Vagina (tissue), 2 donors: Measurements from ENCODE around the gene ATPAF1. TPM values are rescaled to one million over a fixed set of nuclear protein-coding genes. Genes with fewer than 3 reads are reported as not detected.

ENCODE experiments used
- DNase-seq, 2 donors: peaks; one replicate each; pipeline ENCODE4 v3.0.0-alpha.2; 2017; ENCODE audit errors: extremely low spot score in 2 of 2
- H3K27ac ChIP-seq: fragments of 200-600 bp; sonication (generic); one replicate; pipeline ENCODE4 v1.5.1; 2019
- H3K27me3 ChIP-seq: fragments of 200-600 bp; sonication (generic); one replicate; pipeline ENCODE4 v1.5.1; 2019
- H3K36me3 ChIP-seq, 2 donors: fragments of 200-600 bp; sonication (generic); one replicate each; pipeline ENCODE4 v1.5.1; 2017 to 2019
- H3K4me1 ChIP-seq: fragments of 200-600 bp; sonication (generic); one replicate; pipeline ENCODE4 v1.5.1; 2019
- H3K4me3 ChIP-seq, 2 donors: fragments of 200-600 bp; sonication (generic); 1 replicate in 1 of 2; 2 replicates in 1 of 2; pipeline ENCODE4 v1.5.1; 2016 to 2019
- H3K9me3 ChIP-seq: fragments of 200-600 bp; sonication (generic); one replicate; pipeline ENCODE4 v1.5.1; 2019
- POLR2A ChIP-seq, 2 donors: fragments of 450-650 bp; IDR thresholded peaks; one replicate each; pipeline ENCODE4 v1.6.1; 2017; ENCODE audit warnings: antibody characterized with exemption in 2 of 2, mild to moderate bottlenecking in 2 of 2, moderate library complexity in 2 of 2
- POLR2AphosphoS5 ChIP-seq, 2 donors: sonication (generic); formaldehyde crosslinking; IDR thresholded peaks; one replicate each; pipeline ENCODE4 v1.9.0; 2017; ENCODE audit warnings: antibody characterized with exemption in 2 of 2, mild to moderate bottlenecking in 2 of 2, low read depth in 1 of 2; ENCODE audit not compliant: insufficient read depth in 1 of 2
- intact Hi-C: fragments of 100-400 bp; cut with DNase I; formaldehyde crosslinking; loops from one replicate; pipeline ENCODE4 v1.15.1; 2023
- total RNA-seq: library from RNA; depleted of rRNA; stranded (reverse); fragments of >200 nt; gene quantifications from one replicate; pipeline ENCODE4 v1.2.3, GENCODE V29; 2016
- TF ChIP-seq, protein P1 (sequence below), 3 experiments: fragments of 450-650 bp in 2 of 3; fragments of 200-600 bp in 1 of 3; sonication (generic) in 1 of 3; IDR thresholded peaks; one replicate each; pipeline ENCODE4 v1.5.1; 2017 to 2019; ENCODE audit warnings: antibody characterized with exemption in 3 of 3, mild to moderate bottlenecking in 2 of 3, moderate library complexity in 2 of 3

Gene ATPAF1
- total RNA-seq, 1 donor from 2014 or later: 37.1 TPM

DNA sequence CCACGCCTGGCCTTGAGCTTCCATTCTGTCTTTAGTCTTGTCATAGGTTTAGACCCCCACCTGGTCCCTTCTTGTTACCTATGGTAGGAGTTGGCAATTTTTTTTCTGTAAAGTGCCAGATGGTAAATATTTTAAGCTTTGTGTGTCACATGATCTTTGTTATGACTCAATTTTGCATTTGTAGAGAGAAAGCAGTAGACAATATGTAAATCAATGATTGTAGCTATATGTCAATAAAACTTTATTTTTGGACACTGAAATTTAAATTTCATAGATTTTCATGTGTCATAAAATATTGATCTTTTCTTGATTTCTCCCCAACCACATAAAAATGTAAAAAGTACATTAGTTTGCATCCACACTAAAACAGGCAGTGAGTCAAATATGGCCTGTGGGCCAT, 72.1 kb downstream of the ATPAF1 start:
- Histone ChIP-seq H3K27me3 (no peaks in the 10 kb centered on the region), H3K4me1 (peaks cover 31% of the 10 kb centered on the region), H3K27ac (no peak overlapping the region), H3K4me3 (no peak overlapping the region), H3K36me3 (peaks cover 3 to 29% of the 10 kb centered on the region in 2 donors), H3K9me3 (no peaks in the 10 kb centered on the region)
- DNase-seq: no peak
- intact Hi-C loops: no loop called here
- TF ChIP-seq POLR2AphosphoS5 (IDR thresholded peaks at IDR 0.05; ENCODE audit: insufficient read depth in 1 of 2, low read depth in 1 of 2) (no peak), POLR2A (IDR thresholded peaks at IDR 0.05) (no peak)
- TF ChIP-seq, protein P1, sequence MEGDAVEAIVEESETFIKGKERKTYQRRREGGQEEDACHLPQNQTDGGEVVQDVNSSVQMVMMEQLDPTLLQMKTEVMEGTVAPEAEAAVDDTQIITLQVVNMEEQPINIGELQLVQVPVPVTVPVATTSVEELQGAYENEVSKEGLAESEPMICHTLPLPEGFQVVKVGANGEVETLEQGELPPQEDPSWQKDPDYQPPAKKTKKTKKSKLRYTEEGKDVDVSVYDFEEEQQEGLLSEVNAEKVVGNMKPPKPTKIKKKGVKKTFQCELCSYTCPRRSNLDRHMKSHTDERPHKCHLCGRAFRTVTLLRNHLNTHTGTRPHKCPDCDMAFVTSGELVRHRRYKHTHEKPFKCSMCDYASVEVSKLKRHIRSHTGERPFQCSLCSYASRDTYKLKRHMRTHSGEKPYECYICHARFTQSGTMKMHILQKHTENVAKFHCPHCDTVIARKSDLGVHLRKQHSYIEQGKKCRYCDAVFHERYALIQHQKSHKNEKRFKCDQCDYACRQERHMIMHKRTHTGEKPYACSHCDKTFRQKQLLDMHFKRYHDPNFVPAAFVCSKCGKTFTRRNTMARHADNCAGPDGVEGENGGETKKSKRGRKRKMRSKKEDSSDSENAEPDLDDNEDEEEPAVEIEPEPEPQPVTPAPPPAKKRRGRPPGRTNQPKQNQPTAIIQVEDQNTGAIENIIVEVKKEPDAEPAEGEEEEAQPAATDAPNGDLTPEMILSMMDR (IDR thresholded peaks at IDR 0.05): no peak

DNA sequence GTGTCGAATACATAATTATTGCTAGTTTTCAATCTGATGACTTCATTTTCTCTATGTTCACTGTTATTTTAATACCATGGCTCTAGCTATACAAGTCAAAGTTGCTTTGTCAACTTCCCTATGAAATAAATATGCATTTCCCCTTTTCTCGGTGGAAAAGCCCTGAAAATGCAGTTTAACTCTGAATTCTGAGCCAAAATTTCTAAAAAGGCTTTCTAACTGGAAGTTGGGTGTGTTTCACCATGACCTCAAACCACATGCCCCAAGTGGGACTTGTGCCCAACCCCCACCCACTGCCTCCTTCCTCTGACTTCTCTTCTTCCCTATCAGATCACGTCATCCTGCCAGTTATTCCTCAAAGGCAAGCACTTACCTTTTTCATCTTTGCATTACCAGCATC, 73.0 kb downstream of the ATPAF1 start:
- Histone ChIP-seq H3K27ac (no peak overlapping the region), H3K36me3 (peaks cover 3 to 38% of the 10 kb centered on the region in 2 donors), H3K4me1 (peaks cover 23% of the 10 kb centered on the region), H3K9me3 (no peaks in the 10 kb centered on the region), H3K4me3 (no peak overlapping the region), H3K27me3 (no peaks in the 10 kb centered on the region)
- no peak for TF ChIP-seq POLR2AphosphoS5 (IDR thresholded peaks at IDR 0.05; ENCODE audit: insufficient read depth in 1 of 2, low read depth in 1 of 2)
- TF ChIP-seq, protein P1 (IDR thresholded peaks at IDR 0.05): no peak
- DNase-seq: no peak
- intact Hi-C loops: no loop called here

DNA sequence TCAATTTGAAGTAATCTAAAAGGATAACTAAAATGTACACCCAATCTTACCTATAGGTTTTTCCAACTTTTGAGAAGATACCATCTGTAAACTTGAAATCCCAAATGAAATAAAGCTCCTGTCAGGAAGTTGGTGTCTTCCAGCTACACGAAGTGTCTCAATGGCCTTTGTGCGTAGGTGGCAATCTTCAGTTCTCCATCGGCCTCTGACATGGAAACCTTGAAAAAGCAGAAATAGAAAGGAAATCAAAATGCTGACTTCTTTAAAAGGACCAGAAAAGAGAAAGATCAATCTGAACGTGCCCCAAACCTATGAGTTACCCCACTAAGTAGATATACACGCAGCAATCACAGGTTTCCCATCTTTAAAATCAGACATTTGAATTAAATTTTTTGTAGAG, 74.1 kb downstream of the ATPAF1 start:
- no peaks in the 10 kb centered on the region for H3K27me3 ChIP-seq
- H3K27ac ChIP-seq: no peak overlapping the region
- no peaks in the 10 kb centered on the region for H3K9me3 ChIP-seq
- H3K4me3 ChIP-seq: no peak overlapping the region
- intact Hi-C loops: no loop called here
- no peak for DNase-seq
- H3K4me1 ChIP-seq: peaks cover 13% of the 10 kb centered on the region
- TF ChIP-seq, protein P1 (IDR thresholded peaks at IDR 0.05): no peak
- TF ChIP-seq POLR2AphosphoS5 (IDR thresholded peaks at IDR 0.05; ENCODE audit: insufficient read depth in 1 of 2, low read depth in 1 of 2) (no peak), POLR2A (IDR thresholded peaks at IDR 0.05) (no peak)
- peaks cover 3 to 46% of the 10 kb centered on the region in 2 donors for H3K36me3 ChIP-seq

DNA sequence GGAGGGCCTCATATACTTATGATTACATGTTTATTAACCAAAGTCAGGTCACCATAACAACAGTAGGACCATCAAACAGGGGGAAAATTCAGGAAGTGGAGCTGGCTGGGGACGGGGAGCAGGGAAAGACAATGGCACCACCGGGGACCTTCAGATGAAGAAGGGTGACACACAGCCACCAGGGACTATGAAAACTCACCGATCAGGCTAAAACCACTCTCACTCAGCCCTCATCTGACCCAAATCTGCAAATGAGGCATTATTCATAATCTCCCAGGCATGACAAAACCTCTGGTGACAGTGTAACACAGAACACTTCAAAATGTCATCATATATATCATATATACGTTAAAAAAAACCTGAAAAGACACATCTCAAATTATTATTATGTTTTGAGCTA, 75.3 kb downstream of the ATPAF1 start:
- no peaks in the 10 kb centered on the region for H3K27me3 ChIP-seq
- TF ChIP-seq POLR2A (IDR thresholded peaks at IDR 0.05): no peak
- TF ChIP-seq, protein P1 (IDR thresholded peaks at IDR 0.05): no peak
- no peak for TF ChIP-seq POLR2AphosphoS5 (IDR thresholded peaks at IDR 0.05; ENCODE audit: insufficient read depth in 1 of 2, low read depth in 1 of 2)

GRCh38 chr1:46589529-46589928, 78.6 kb downstream of the ATPAF1 start:
- H3K4me1 ChIP-seq: no peaks in the 10 kb centered on the region
- intact Hi-C loops: no loop called here
- H3K27ac ChIP-seq: no peak overlapping the region
- H3K9me3 ChIP-seq: no peaks in the 10 kb centered on the region
- no peak overlapping the region for H3K4me3 ChIP-seq
- no peaks in the 10 kb centered on the region for H3K27me3 ChIP-seq
- DNase-seq: no peak
- TF ChIP-seq POLR2AphosphoS5 (IDR thresholded peaks at IDR 0.05; ENCODE audit: insufficient read depth in 1 of 2, low read depth in 1 of 2) (no peak), POLR2A (IDR thresholded peaks at IDR 0.05) (no peak)
- TF ChIP-seq, protein P1 (IDR thresholded peaks at IDR 0.05): no peak
- peaks cover 3 to 61% of the 10 kb centered on the region in 2 donors for H3K36me3 ChIP-seq

More for the DNA sequence above, 75.3 kb downstream of the ATPAF1 start:
- DNase-seq: no peak
- H3K36me3 ChIP-seq: peaks cover 3 to 49% of the 10 kb centered on the region in 2 donors
- intact Hi-C loops: no loop called here
- H3K9me3 ChIP-seq: no peaks in the 10 kb centered on the region
- no peak overlapping the region for H3K4me3 ChIP-seq
- peaks cover 8% of the 10 kb centered on the region for H3K4me1 ChIP-seq
- no peak overlapping the region for H3K27ac ChIP-seq
